GM06990 (cell line): ENCODE data around the gene CCDC59.

Experiments
- DNase-seq: peaks from one replicate; pipeline ENCODE4 v3.0.0-alpha.2; 2011; ENCODE audit not compliant: insufficient read length; ENCODE audit errors: extremely low read depth
- H3K27me3 ChIP-seq: replicated peaks from 2 replicates; pipeline ENCODE4 v1.6.0; 2011; ENCODE audit warnings: low read length; ENCODE audit not compliant: control insufficient read depth, insufficient read depth
- H3K36me3 ChIP-seq: 2 replicates; pipeline ENCODE4 v1.5.1; 2011; ENCODE audit warnings: low read length; ENCODE audit not compliant: control insufficient read depth, insufficient read depth
- H3K4me3 ChIP-seq: replicated peaks from 2 replicates; pipeline ENCODE4 v1.5.1; 2011; ENCODE audit warnings: low read depth, mild to moderate bottlenecking, control low read depth, low read length
- CTCF ChIP-seq: IDR thresholded peaks from 2 replicates; pipeline ENCODE4 v1.5.1; 2011; ENCODE audit warnings: low read length, control low read depth, mild to moderate bottlenecking, inconsistent platforms; ENCODE audit not compliant: insufficient read depth, poor library complexity, severe bottlenecking

Gene CCDC59

GRCh38 chr12:82358200-82359114, at the start of gene CCDC59, which contains the start of gene METTL25:
TSS of gene CCDC59 (minus strand) at chr12:82358387. CDS start at chr12:82358376, 11 bp downstream.
TSS of gene METTL25 (plus strand) at chr12:82358529. CDS start at chr12:82358566, 37 bp downstream.
- TF ChIP-seq CTCF = peak; percentile 97
- Histone ChIP-seq H3K27me3 (no peaks in the 10 kb centered on the region), H3K4me3 (peak within 1 kb of the TSS; percentile 97), H3K36me3 (no peaks in the 10 kb centered on the region; the same call in 1 of the 2 replicates)
- peak; percentile 95 for DNase-seq

GRCh38 chr12:82407481-82407880, 49.3 kb upstream of the CCDC59 start:
- no peak for TF ChIP-seq CTCF
- no peak for DNase-seq
- Histone ChIP-seq H3K27me3 (no peaks in the 10 kb centered on the region), H3K4me3 (no peak overlapping the region), H3K36me3 (no peaks in the 10 kb centered on the region)

GRCh38 chr12:82406651-82407050, 48.5 kb upstream of the CCDC59 start:
- Histone ChIP-seq H3K36me3 (no peaks in the 10 kb centered on the region), H3K27me3 (no peaks in the 10 kb centered on the region), H3K4me3 (no peak overlapping the region)
- DNase-seq = no peak
- TF ChIP-seq CTCF = no peak

- H3K4me3 ChIP-seq = no peak overlapping the region
- DNase-seq = no peak
- no peak for TF ChIP-seq CTCF
- H3K27me3 ChIP-seq = no peaks in the 10 kb centered on the region
- no peaks in the 10 kb centered on the region for H3K36me3 ChIP-seq
These were observed 42.6 kb upstream of the CCDC59 start for GRCh38 chr12:82400819-82401218.

GRCh38 chr12:82398879-82399278, 40.7 kb upstream of the CCDC59 start:
- H3K36me3 ChIP-seq = no peaks in the 10 kb centered on the region
- no peak overlapping the region for H3K4me3 ChIP-seq
- no peak for TF ChIP-seq CTCF
- DNase-seq = no peak
- no peaks in the 10 kb centered on the region for H3K27me3 ChIP-seq
